Sigmoid colon (tissue), 4 donors: ENCODE results near the gene TNS1.

Experiments used
- POLR2A ChIP-seq, 2 donors: fragments of 450-650 bp; IDR thresholded peaks; one replicate each; pipeline ENCODE4 v1.6.1; 2016; ENCODE audit warnings: antibody characterized with exemption in 2 of 2, mild to moderate bottlenecking in 2 of 2, moderate library complexity in 2 of 2
- POLR2AphosphoS5 ChIP-seq, 4 donors: sonication (generic); formaldehyde crosslinking; IDR thresholded peaks; one replicate each; pipeline ENCODE4 v1.6.1; 2017; ENCODE audit warnings: antibody characterized with exemption in 4 of 4
- TF ChIP-seq, protein P1 (sequence below), 4 experiments: fragments of 450-650 bp in 3 of 4; fragments of 200-600 bp in 1 of 4; IDR thresholded peaks; one replicate each; pipeline ENCODE4 v1.5.1; 2016 to 2019; ENCODE audit warnings: antibody characterized with exemption in 4 of 4, mild to moderate bottlenecking in 3 of 4, moderate library complexity in 2 of 4

DNA sequence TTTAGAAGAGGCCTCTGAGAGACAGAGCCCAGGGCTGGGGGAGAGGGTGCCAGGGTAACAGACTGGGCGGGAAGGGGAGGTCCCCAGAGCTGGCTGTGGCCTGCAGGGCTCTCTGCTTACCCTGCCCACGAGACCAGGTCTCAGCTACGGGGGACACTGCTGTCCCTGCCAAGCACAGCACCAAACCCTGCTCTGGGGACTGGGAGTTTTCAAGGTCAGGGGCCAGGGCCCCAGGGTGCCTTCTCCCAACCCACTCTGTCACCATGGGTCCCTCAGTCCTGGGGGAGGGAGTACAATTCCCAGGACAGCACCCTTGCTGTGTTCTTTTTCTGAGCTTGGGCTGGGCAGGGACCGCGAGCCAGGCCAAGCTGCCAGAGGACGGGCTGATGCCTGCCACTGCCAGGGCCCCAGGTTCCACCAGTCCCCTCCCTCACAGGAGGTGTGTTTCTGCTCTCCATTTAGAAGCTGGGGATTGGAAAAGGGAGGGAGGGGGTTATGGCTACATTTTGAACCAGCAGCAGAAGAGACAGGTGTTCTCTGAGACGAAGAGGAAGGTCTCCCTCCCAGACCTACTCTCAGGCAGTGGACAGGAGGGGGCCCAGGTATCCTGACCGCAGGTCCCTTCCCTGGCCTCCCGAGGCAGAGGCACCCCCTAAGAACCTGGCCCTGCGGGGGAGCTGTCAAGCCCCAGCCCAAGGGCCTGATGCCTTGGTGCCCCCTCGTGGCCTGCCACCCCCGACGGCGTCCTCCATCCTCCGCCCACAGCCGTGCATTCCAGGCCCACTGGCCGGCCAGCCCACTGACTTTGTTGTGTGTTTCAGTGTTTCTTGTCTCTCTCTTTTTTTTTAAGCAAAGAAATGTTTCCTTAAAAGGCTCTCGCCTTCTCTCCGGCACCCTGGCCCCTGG lies 80.4 kb downstream of the TNS1 start:
- TF ChIP-seq POLR2A (IDR thresholded peaks at IDR 0.05) = no peak
- TF ChIP-seq, protein P1, sequence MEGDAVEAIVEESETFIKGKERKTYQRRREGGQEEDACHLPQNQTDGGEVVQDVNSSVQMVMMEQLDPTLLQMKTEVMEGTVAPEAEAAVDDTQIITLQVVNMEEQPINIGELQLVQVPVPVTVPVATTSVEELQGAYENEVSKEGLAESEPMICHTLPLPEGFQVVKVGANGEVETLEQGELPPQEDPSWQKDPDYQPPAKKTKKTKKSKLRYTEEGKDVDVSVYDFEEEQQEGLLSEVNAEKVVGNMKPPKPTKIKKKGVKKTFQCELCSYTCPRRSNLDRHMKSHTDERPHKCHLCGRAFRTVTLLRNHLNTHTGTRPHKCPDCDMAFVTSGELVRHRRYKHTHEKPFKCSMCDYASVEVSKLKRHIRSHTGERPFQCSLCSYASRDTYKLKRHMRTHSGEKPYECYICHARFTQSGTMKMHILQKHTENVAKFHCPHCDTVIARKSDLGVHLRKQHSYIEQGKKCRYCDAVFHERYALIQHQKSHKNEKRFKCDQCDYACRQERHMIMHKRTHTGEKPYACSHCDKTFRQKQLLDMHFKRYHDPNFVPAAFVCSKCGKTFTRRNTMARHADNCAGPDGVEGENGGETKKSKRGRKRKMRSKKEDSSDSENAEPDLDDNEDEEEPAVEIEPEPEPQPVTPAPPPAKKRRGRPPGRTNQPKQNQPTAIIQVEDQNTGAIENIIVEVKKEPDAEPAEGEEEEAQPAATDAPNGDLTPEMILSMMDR (IDR thresholded peaks at IDR 0.05) = no peak
- peak; percentile 56 to 73 (median 59) for TF ChIP-seq POLR2AphosphoS5 (IDR thresholded peaks at IDR 0.05)
